Lung (tissue), 12 donors: Measurements from ENCODE around the gene EHD4. TPM values are rescaled to one million over a fixed set of nuclear protein-coding genes. Genes with fewer than 3 reads are reported as not detected.

Experiments
- ATAC-seq: fragments of 200-7000 bp; cut with Tn5 transposase; one replicate; pipeline ENCODE4 v1.9.1; 2020; ENCODE audit warnings: moderate number of reproducible peaks; ENCODE audit not compliant: insufficient read depth, low FRiP score
- DNase-seq, 3 donors: peaks; one replicate each; pipeline ENCODE4 v3.0.0-alpha.2; 2013 to 2017
- H3K27ac ChIP-seq, 2 donors: one replicate each; pipeline ENCODE4 v1.5.1; 2013; ENCODE audit warnings: mild to moderate bottlenecking in 2 of 2, moderate library complexity in 2 of 2, control low read depth in 1 of 2, inconsistent platforms in 1 of 2, low read depth in 1 of 2, low read length in 1 of 2
- H3K27me3 ChIP-seq, 3 donors: one replicate each; pipeline ENCODE4 v1.5.1; 2013; ENCODE audit warnings: low read length in 2 of 3; ENCODE audit not compliant: control insufficient read depth in 3 of 3, insufficient read depth in 3 of 3
- H3K36me3 ChIP-seq, 4 donors: one replicate each; pipeline ENCODE4 v1.5.1; 2013; ENCODE audit warnings: low read length in 4 of 4, mild to moderate bottlenecking in 1 of 4, moderate library complexity in 1 of 4; ENCODE audit not compliant: control insufficient read depth in 4 of 4, insufficient read depth in 4 of 4
- H3K4me1 ChIP-seq, 5 donors: one replicate each; pipeline ENCODE4 v1.5.1; 2013; ENCODE audit warnings: low read length in 5 of 5, mild to moderate bottlenecking in 2 of 5, moderate library complexity in 1 of 5; ENCODE audit not compliant: control insufficient read depth in 5 of 5, insufficient read depth in 5 of 5
- H3K4me3 ChIP-seq: one replicate; pipeline ENCODE4 v1.5.1; 2013; ENCODE audit warnings: mild to moderate bottlenecking, control low read depth, moderate library complexity
- H3K9ac ChIP-seq, 2 donors: one replicate each; pipeline ENCODE4 v1.5.1; 2013; ENCODE audit warnings: low read length in 2 of 2, control low read depth in 1 of 2; ENCODE audit not compliant: insufficient read depth in 1 of 2
- H3K9me3 ChIP-seq, 4 donors: one replicate each; pipeline ENCODE4 v1.5.1; 2013; ENCODE audit warnings: low read length in 3 of 4, mild to moderate bottlenecking in 1 of 4, moderate library complexity in 1 of 4; ENCODE audit not compliant: control insufficient read depth in 4 of 4, insufficient read depth in 3 of 4
- WGBS, 2 donors: extraction: QIAGEN DNeasy Blood & Tissue Kit; methylation state at CpG; one replicate each; pipeline ENCODE4 v1.1.7; 2013; 5-methylcytosine and 5-hydroxymethylcytosine counted together
- polyA plus RNA-seq, 2 donors: library from polyadenylated mRNA; stranded (reverse); fragments of 200-250 nt; gene quantifications; one replicate each; pipeline ENCODE4 v1.2.1, GENCODE V29; 2013
- total RNA-seq, 2 donors: library from RNA; depleted of rRNA in 1 of 2; stranded (reverse); fragments of >200 nt in 1 of 2; gene quantifications; one replicate each; pipeline ENCODE4 v1.2.1, GENCODE V29; 2014 to 2021
- TF ChIP-seq, protein P1 (sequence below): IDR thresholded peaks from 2 replicates; pipeline ENCODE4 v1.5.1; 2012; ENCODE audit warnings: mild to moderate bottlenecking; ENCODE audit errors: control extremely low read depth, extremely low read depth
- donor health status: control.
- donor health status: control.
- donor health status: Bipolar disorder and iron deficiency.
- donor health status: healthy.
- donor health status: DM: yes; HTN: yes; CAD: no.

The EHD4 gene
- total and polyA plus RNA-seq, 4 donors = 16.4 to 36.3 (median 25.9) TPM

DNA sequence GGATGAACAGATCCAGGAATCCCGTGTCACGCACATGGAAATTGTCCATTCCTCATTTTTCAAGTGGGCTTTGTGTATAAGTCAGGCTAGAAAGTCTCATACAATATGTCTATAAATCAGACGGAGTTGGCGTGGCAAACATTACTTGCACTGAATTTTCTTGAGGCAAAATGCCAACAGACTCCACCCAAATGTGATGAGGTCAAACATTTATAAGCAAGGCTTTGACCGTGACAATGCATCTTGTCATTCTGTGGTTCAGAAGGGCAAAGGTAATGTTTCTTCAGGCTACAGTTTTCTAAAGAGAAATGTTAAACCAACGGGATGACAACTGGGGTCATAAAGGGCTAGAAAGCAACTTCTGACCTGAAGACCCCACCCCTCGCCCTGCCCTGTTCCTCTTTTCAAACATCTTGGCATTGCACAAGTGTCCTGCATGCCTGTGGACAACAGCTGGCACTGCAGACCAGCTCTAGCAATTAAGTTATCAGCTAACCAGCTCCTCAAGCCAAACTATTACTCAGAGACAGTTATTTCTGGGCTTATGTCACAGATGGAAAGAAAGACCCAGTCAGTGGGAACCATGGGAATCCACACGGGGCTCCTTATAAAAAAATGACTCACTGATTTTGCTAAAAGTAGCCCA, 42.0 kb downstream of the EHD4 start:
- peak overlapping the region; percentile 70 to 80 for H3K27ac ChIP-seq
- DNase-seq = peak in 2 of 3 donors; percentile 41 to 66
- no peak for ATAC-seq
- no peaks in the 10 kb centered on the region for H3K27me3 ChIP-seq
- H3K9me3 ChIP-seq = no peaks in the 10 kb centered on the region
- peaks cover 0 to 4% (median 0%) of the 10 kb centered on the region in 4 donors for H3K36me3 ChIP-seq
- peaks cover 0 to 43% (median 22%) of the 10 kb centered on the region in 5 donors for H3K4me1 ChIP-seq
- H3K9ac ChIP-seq = no peak overlapping the region
- 41 to 44% methylated on average over 8 of the region's 8 CpGs for WGBS, 2 donors
- TF ChIP-seq, protein P1, sequence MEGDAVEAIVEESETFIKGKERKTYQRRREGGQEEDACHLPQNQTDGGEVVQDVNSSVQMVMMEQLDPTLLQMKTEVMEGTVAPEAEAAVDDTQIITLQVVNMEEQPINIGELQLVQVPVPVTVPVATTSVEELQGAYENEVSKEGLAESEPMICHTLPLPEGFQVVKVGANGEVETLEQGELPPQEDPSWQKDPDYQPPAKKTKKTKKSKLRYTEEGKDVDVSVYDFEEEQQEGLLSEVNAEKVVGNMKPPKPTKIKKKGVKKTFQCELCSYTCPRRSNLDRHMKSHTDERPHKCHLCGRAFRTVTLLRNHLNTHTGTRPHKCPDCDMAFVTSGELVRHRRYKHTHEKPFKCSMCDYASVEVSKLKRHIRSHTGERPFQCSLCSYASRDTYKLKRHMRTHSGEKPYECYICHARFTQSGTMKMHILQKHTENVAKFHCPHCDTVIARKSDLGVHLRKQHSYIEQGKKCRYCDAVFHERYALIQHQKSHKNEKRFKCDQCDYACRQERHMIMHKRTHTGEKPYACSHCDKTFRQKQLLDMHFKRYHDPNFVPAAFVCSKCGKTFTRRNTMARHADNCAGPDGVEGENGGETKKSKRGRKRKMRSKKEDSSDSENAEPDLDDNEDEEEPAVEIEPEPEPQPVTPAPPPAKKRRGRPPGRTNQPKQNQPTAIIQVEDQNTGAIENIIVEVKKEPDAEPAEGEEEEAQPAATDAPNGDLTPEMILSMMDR = no peak
- no peak overlapping the region for H3K4me3 ChIP-seq

DNA sequence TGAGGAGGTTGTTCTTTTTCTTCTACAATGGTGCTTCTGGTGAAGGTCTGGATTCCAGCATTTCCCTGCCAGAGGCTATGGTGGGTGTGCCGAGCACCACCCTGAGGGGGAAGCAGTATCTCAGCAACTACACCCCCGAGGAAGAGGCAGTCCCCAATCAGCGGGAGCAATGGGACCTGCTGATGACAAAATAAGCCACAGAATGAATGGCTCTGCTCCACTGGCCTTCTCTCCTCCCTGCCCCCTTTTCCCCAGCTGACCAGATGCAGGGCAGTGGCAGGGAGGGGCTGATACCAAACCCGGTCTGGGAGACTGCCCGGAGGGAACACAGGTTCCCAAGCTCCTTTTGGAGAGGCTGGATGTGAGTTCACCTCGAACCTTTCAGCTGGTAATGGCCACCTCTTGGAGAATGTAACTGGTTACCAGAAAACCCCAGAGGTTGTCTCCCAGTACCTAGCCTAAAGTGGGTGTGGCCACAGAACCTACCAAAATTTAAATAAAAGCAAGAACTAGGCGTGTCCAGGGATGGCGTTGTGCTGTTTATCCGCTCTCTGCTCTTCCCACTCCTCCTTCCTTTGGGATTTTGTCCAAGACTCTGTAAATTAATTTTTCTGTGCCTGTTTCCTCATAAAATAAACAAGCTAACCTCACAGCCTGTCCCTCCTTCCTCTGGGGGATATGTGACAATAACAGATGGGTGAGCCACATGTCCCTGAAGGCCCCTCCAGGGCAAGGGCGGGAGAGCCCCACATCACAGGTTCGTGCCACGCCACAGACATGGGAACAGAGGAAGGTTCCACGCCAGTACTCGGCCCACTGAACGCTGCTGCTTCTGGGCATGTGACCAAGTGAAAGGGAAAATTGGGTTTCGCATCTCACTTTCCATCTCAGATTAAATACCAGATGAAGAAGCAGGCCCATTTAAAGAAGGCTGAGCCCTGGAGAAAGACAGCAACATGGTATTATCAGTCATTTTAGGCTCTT, 43.4 kb downstream of the EHD4 start:
- Histone ChIP-seq H3K27me3 (no peaks in the 10 kb centered on the region), H3K4me1 (peaks cover 0 to 36% (median 20%) of the 10 kb centered on the region in 5 donors), H3K4me3 (no peak overlapping the region), H3K36me3 (peaks cover 0 to 8% (median 2%) of the 10 kb centered on the region in 4 donors), H3K9ac (no peak overlapping the region), H3K9me3 (no peaks in the 10 kb centered on the region), H3K27ac (peak overlapping the region; percentile 70 to 74)
- 41 to 52% methylated on average over 16 of the region's 16 CpGs for WGBS, 2 donors
- DNase-seq (peak in 2 of 3 donors; percentile 27 to 64), ATAC-seq (no peak)
- TF ChIP-seq, protein P1 = no peak

DNA sequence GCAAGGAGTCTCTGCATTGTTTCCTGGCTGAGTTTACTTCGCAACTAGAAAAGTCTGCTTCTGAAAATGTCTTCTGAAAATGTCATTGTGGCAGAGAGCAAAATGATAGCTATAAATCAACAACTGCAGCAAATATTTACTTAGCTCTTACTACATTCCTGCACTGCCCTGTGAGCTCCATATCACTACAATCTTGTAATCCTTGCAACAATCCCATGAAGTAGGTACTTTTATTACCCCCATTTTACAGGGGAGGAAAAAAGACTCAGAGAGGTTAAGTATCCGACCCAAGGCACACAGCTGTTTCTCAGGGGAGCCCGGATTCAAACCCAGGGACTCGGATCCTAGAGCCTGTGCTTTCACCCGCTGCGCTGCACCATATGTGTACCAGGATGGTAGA, 44.3 kb downstream of the EHD4 start:
- WGBS, 2 donors = 57 to 83% methylated on average over 6 of the region's 6 CpGs
- TF ChIP-seq, protein P1 = no peak

More for the DNA sequence above, 44.3 kb downstream of the EHD4 start:
- Histone ChIP-seq H3K36me3 (peaks cover 0 to 8% (median 2%) of the 10 kb centered on the region in 4 donors), H3K4me1 (peaks cover 0 to 33% (median 20%) of the 10 kb centered on the region in 5 donors), H3K9me3 (no peaks in the 10 kb centered on the region), H3K27ac (peak overlapping the region; percentile 49 to 74), H3K9ac (no peak overlapping the region), H3K27me3 (no peaks in the 10 kb centered on the region), H3K4me3 (no peak overlapping the region)
- DNase-seq (peak in 2 of 3 donors; percentile 32 to 53), ATAC-seq (no peak)
